B cell (primary cell): ENCODE results near the gene PNPLA6. TPM values are rescaled to one million over a fixed set of nuclear protein-coding genes. Genes with fewer than 3 reads are reported as not detected.

Experiments used
- ATAC-seq: fragments of 200-7000 bp; cut with Tn5 transposase; one replicate; pipeline ENCODE4 v1.10.0; 2021; ENCODE audit warnings: low read depth, mild to moderate bottlenecking, moderate number of reproducible peaks, moderate library complexity
- CTCF ChIA-PET: fragments of 350-600 bp; sonication (Branson Sonifier 250); formaldehyde crosslinking; loops from one replicate; lab custom pipeline; 2021; ENCODE audit warnings: antibody characterized with exemption, inconsistent platforms; lab: Charles Lee
- POLR2A ChIA-PET: fragments of 350-600 bp; sonication (Branson Sonifier 250); formaldehyde crosslinking; loops from one replicate; lab custom pipeline; 2021; ENCODE audit warnings: antibody characterized with exemption; lab: Charles Lee
- DNase-seq: peaks from one replicate; pipeline ENCODE4 v3.0.0; 2013
- H2AFZ ChIP-seq: 2 replicates; pipeline ENCODE4 v1.6.1; 2012; ENCODE audit warnings: mild to moderate bottlenecking, low read depth, low read length; ENCODE audit not compliant: insufficient read depth, poor library complexity, severe bottlenecking
- H3K27ac ChIP-seq, 2 donors: 1 replicate in 1 of 2; 2 replicates in 1 of 2; pipeline ENCODE4 v1.5.1; 2012 to 2013; ENCODE audit warnings: low read length in 2 of 2, mild to moderate bottlenecking in 2 of 2, moderate library complexity in 1 of 2
- H3K27me3 ChIP-seq, 4 experiments: fragments of 200-600 bp in 1 of 4; sonication (generic) in 1 of 4; replicated peaks in 1 of 4; 1 replicate in 2 of 4; 2 replicates in 2 of 4; pipeline versions ENCODE4 v1.6.1 to v1.7.0; 2013 to 2016; ENCODE audit warnings: low read length in 3 of 4, mild to moderate bottlenecking in 2 of 4, mixed read lengths in 1 of 4, moderate library complexity in 1 of 4; ENCODE audit not compliant: insufficient read depth in 4 of 4, control insufficient read depth in 3 of 4; ENCODE audit errors: control extremely low read depth in 1 of 4
- H3K36me3 ChIP-seq, 2 experiments: replicated peaks in 1 of 2; 1 replicate in 1 of 2; 2 replicates in 1 of 2; pipeline versions ENCODE4 v1.6.1 to v1.7.1; 2013; ENCODE audit warnings: low read length in 1 of 2; ENCODE audit not compliant: insufficient read depth in 2 of 2, control insufficient read depth in 1 of 2; ENCODE audit errors: control extremely low read depth in 1 of 2, extremely low read depth in 1 of 2
- H3K4me1 ChIP-seq, 2 donors: fragments of 200-600 bp in 1 of 2; sonication (generic) in 1 of 2; 1 replicate in 1 of 2; 2 replicates in 1 of 2; pipeline versions ENCODE4 v1.5.1 to v1.6.1; 2013 to 2017; ENCODE audit warnings: low read length in 2 of 2; ENCODE audit not compliant: control insufficient read depth in 2 of 2, insufficient read depth in 2 of 2
- H3K4me2 ChIP-seq: replicated peaks from 2 replicates; pipeline ENCODE3; 2012; ENCODE audit warnings: mild to moderate bottlenecking, low read depth, low read length; ENCODE audit not compliant: poor library complexity, severe bottlenecking
- H3K4me3 ChIP-seq, 5 experiments: fragments of 200-600 bp in 1 of 5; sonication (generic) in 1 of 5; 1 replicate in 3 of 5; 2 replicates in 2 of 5; pipeline versions ENCODE4 v1.5.1 to v1.7.0; 2011 to 2016; ENCODE audit warnings: low read length in 4 of 5, mild to moderate bottlenecking in 4 of 5, low read depth in 2 of 5, control low read depth in 1 of 5, moderate library complexity in 1 of 5; ENCODE audit not compliant: insufficient read depth in 1 of 5; ENCODE audit errors: control extremely low read depth in 1 of 5, extremely low read depth in 1 of 5
- H3K79me2 ChIP-seq: fragments of 200-600 bp; sonication (generic); one replicate; pipeline ENCODE4 v1.6.0; 2016; ENCODE audit warnings: low read length; ENCODE audit not compliant: control insufficient read depth, insufficient read depth
- H3K9ac ChIP-seq: fragments of 200-600 bp; sonication (generic); 2 replicates; pipeline ENCODE4 v1.6.1; 2017; ENCODE audit warnings: mild to moderate bottlenecking, low read length, moderate library complexity
- H3K9me3 ChIP-seq, 3 donors: one replicate each; pipeline versions ENCODE4 v1.6.1 to v1.7.1; 2013; ENCODE audit warnings: low read length in 2 of 3; ENCODE audit not compliant: control insufficient read depth in 2 of 3, insufficient read depth in 1 of 3; ENCODE audit errors: control extremely low read depth in 1 of 3
- H4K20me1 ChIP-seq: 2 replicates; pipeline ENCODE4 v1.6.0; 2012; ENCODE audit warnings: mild to moderate bottlenecking, low read length; ENCODE audit not compliant: insufficient read depth, control insufficient read depth, poor library complexity, severe bottlenecking
- H3K27ac Mint-ChIP-seq: one replicate; pipeline ENCODE4 v1.8.0; 2021; ENCODE audit warnings: mixed read lengths
- H3K27me3 Mint-ChIP-seq: one replicate; pipeline ENCODE4 v1.8.0; 2021; ENCODE audit warnings: mixed read lengths
- H3K4me1 Mint-ChIP-seq: one replicate; pipeline ENCODE4 v1.8.0; 2021; ENCODE audit warnings: mixed read lengths
- H3K4me3 Mint-ChIP-seq: one replicate; pipeline ENCODE4 v1.8.0; 2021; ENCODE audit warnings: mixed read lengths
- H3K9me3 Mint-ChIP-seq: one replicate; pipeline ENCODE4 v1.8.0; 2022; ENCODE audit warnings: mixed read lengths; ENCODE audit not compliant: insufficient read depth
- EZH2 ChIP-seq: IDR thresholded peaks from 2 replicates; pipeline ENCODE4 v1.6.1; 2012; ENCODE audit warnings: borderline replicate concordance, low read depth, mild to moderate bottlenecking, moderate library complexity, low read length; ENCODE audit not compliant: insufficient read depth, poor library complexity, severe bottlenecking
- WGBS: methylation state at CpG from one replicate; pipeline ENCODE4 v1.1.5; 2013; ENCODE audit warnings: missing lambda C conversion rate; ENCODE audit not compliant: insufficient coverage; 5-methylcytosine and 5-hydroxymethylcytosine counted together
- intact Hi-C: fragments of 100-400 bp; cut with micrococcal nuclease; formaldehyde crosslinking; loops from one replicate; pipeline ENCODE4 v1.10.0; 2022
- polyA plus RNA-seq: library from polyadenylated mRNA; depleted of rRNA; stranded (reverse); fragments of >200 nt; gene quantifications from 2 replicates; pipeline ENCODE4 v1.2.3, GENCODE V29; 2012
- total RNA-seq, 2 donors: library from RNA; stranded (reverse); fragments of 120-200 nt in 1 of 2; gene quantifications; 1 replicate in 1 of 2; 2 replicates in 1 of 2; pipeline versions ENCODE4 v1.2.3 to v1.2.4, GENCODE V29; 2013 to 2022
- TF ChIP-seq, protein P1 (sequence below): fragments of 200-600 bp; IDR thresholded peaks from one replicate; pipeline ENCODE4 v1.8.0; 2022; ENCODE audit warnings: antibody characterized with exemption, mild to moderate bottlenecking

Gene PNPLA6
- total and polyA plus RNA-seq, 2 donors (not counting 1 experiment from before 2014, with no cell fraction given): 102 to 149 TPM

DNA sequence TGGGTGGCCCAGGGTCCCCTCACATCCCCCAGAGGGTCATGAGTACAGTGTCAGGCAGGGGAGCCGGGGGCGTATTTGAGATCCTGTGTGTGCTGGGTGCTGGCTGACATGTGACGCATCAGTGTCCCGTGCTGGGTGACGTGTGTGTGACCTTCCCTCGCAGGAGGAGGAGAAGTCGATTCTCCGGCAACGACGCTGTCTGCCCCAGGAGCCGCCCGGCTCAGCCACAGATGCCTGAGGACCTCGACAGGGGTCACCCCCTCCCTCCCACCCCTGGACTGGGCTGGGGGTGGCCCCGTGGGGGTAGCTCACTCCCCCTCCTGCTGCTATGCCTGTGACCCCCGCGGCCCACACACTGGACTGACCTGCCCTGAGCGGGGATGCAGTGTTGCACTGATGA is 25.8 kb downstream of the PNPLA6 start:
- no peak for ATAC-seq

DNA sequence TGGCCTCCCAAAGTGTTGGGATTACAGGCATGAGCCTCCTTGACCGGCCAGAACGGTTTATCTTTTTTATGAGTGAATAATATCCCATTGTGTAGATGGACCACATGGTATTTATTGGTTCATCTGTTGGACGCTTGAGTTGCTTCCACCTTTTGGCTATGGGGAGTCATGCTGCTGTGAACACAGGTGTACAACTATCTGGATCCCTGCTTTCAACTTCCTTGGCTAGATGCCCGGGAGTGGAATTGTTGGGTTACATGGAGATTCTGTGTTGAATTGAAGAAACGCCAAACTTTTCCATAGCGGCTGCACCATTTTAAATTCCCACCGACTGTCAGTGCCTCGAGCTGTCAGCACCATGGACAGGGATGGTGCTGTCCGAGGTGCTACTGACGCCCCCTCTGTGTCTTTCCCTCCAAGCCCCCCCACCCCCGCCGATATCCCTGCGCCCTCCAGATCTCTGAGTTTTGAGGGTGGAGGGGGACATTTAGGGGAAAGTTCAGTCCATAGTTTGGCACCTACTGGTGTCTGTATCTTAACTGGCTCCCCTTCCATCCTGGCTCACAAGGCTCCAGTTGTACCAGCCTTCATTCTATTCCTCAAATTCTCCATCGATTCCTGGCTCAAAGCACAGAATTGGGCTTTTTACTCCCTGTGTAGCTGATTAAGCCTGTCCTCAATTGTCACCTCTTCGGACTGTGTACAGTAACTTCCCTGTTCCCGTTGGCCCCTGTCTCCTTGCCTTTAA is 27.3 kb downstream of the PNPLA6 start:
- no peak overlapping the region for H3K4me3 Mint-ChIP-seq
- ATAC-seq (no peak), DNase-seq (peak; percentile 19)
- CTCF ChIA-PET: interaction anchor here (0.6 kb wide), 1 partner anchor 274 kb away, joined by 3 read pairs; no protein-coding TSS in a partner anchor
- intact Hi-C loops: no loop called here
- H3K27me3 Mint-ChIP-seq: no peaks in the 10 kb centered on the region
- H3K9me3 Mint-ChIP-seq: peaks cover 4% of the 10 kb centered on the region
- H3K27ac Mint-ChIP-seq: no peak overlapping the region
- POLR2A ChIA-PET: interaction anchor here (0.6 kb wide), 1 partner anchor 10 kb away, joined by 3 read pairs; no protein-coding TSS in a partner anchor
- Histone ChIP-seq H3K4me1 (no peaks in the 10 kb centered on the region), H3K4me3 (no peak overlapping the region), H2AFZ (no peak overlapping the region), H4K20me1 (no peaks in the 10 kb centered on the region), H3K9me3 (peaks cover 0 to 7% (median 0%) of the 10 kb centered on the region in 3 donors), H3K36me3 (peaks cover 0 to 21% of the 10 kb centered on the region in 2 experiments), H3K27ac (no peak overlapping the region), H3K79me2 (no peaks in the 10 kb centered on the region), H3K9ac (no peak overlapping the region), H3K4me2 (no peak overlapping the region), H3K27me3 (no peaks in the 10 kb centered on the region)
- 80% methylated on average over 4 of the region's 16 CpGs for WGBS
- no peak for TF ChIP-seq EZH2
- TF ChIP-seq, protein P1, sequence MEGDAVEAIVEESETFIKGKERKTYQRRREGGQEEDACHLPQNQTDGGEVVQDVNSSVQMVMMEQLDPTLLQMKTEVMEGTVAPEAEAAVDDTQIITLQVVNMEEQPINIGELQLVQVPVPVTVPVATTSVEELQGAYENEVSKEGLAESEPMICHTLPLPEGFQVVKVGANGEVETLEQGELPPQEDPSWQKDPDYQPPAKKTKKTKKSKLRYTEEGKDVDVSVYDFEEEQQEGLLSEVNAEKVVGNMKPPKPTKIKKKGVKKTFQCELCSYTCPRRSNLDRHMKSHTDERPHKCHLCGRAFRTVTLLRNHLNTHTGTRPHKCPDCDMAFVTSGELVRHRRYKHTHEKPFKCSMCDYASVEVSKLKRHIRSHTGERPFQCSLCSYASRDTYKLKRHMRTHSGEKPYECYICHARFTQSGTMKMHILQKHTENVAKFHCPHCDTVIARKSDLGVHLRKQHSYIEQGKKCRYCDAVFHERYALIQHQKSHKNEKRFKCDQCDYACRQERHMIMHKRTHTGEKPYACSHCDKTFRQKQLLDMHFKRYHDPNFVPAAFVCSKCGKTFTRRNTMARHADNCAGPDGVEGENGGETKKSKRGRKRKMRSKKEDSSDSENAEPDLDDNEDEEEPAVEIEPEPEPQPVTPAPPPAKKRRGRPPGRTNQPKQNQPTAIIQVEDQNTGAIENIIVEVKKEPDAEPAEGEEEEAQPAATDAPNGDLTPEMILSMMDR: no peak
- no peaks in the 10 kb centered on the region for H3K4me1 Mint-ChIP-seq

More for the DNA sequence above, 25.8 kb downstream of the PNPLA6 start:
- peaks cover 4% of the 10 kb centered on the region for H3K9me3 Mint-ChIP-seq
- no peaks in the 10 kb centered on the region for H3K27me3 Mint-ChIP-seq
- DNase-seq: no peak
- H3K79me2 ChIP-seq: no peaks in the 10 kb centered on the region
- no peak overlapping the region for H3K4me2 ChIP-seq
- peaks cover 0 to 7% (median 0%) of the 10 kb centered on the region in 3 donors for H3K9me3 ChIP-seq
- no peak overlapping the region for H3K9ac ChIP-seq
- H4K20me1 ChIP-seq: no peaks in the 10 kb centered on the region
- no peak overlapping the region for H3K4me3 Mint-ChIP-seq
- no peak overlapping the region for H3K4me3 ChIP-seq
- no peak overlapping the region for H3K27ac Mint-ChIP-seq
- no peaks in the 10 kb centered on the region for H3K27me3 ChIP-seq
- CTCF ChIA-PET: no interaction called here
- H3K4me1 Mint-ChIP-seq: no peaks in the 10 kb centered on the region
- H3K27ac ChIP-seq: no peak overlapping the region
- intact Hi-C loops: no loop called here
- peaks cover 0 to 33% of the 10 kb centered on the region in 2 experiments for H3K36me3 ChIP-seq
- TF ChIP-seq, protein P1: no peak
- WGBS: 98% methylated on average over 12 of the region's 17 CpGs
- H3K4me1 ChIP-seq: no peaks in the 10 kb centered on the region
- no peak overlapping the region for H2AFZ ChIP-seq
- POLR2A ChIA-PET: no interaction called here
